Measurements from ENCODE around the gene RAD51B. TPM values are rescaled to one million over a fixed set of nuclear protein-coding genes. Genes with fewer than 3 reads are reported as not detected.

Gene RAD51B
- total RNA-seq, 4 donors from 2014 or later, result 19.6 to 39.7 (median 25.4) TPM

GRCh38 chr14:68373847-68374444 is 554.4 kb downstream of the RAD51B start:
- no peak for DNase-seq (ENCODE audit: low spot score in 2 of 2)
- Histone ChIP-seq H3K27ac (no peak overlapping the region), H3K4me3 (no peak overlapping the region), H3K36me3 (no peaks in the 10 kb centered on the region), H3K27me3 (no peaks in the 10 kb centered on the region), H3K4me1 (peaks cover 52% of the 10 kb centered on the region), H3K9me3 (no peaks in the 10 kb centered on the region)
- 36% methylated on average over 2 of the region's 2 CpGs for WGBS
- TF ChIP-seq POLR2A (IDR thresholded peaks at IDR 0.05) (no peak), EP300 (IDR thresholded peaks at IDR 0.05) (no peak), CTCF (IDR thresholded peaks at IDR 0.05) (no peak), POLR2AphosphoS5 (IDR thresholded peaks at IDR 0.05) (no peak)

- DNase-seq (ENCODE audit: low spot score in 2 of 2), result no peak
- 70% methylated on average over 7 of the region's 7 CpGs for WGBS
- Histone ChIP-seq H3K9me3 (no peaks in the 10 kb centered on the region), H3K4me1 (peaks cover 58% of the 10 kb centered on the region), H3K36me3 (no peaks in the 10 kb centered on the region), H3K27me3 (no peaks in the 10 kb centered on the region), H3K27ac (peak overlapping the region; percentile 46), H3K4me3 (no peak overlapping the region)
- TF ChIP-seq POLR2A (IDR thresholded peaks at IDR 0.05) (no peak), POLR2AphosphoS5 (IDR thresholded peaks at IDR 0.05) (no peak), EP300 (IDR thresholded peaks at IDR 0.05) (no peak), CTCF (IDR thresholded peaks at IDR 0.05) (no peak)
These were observed 555.1 kb downstream of the RAD51B start for GRCh38 chr14:68374682-68375081.

GRCh38 chr14:68375376-68375775 is 555.8 kb downstream of the RAD51B start:
- Histone ChIP-seq H3K27ac (peak overlapping the region; percentile 46), H3K4me1 (peaks cover 59% of the 10 kb centered on the region)
- no peak for DNase-seq (ENCODE audit: low spot score in 2 of 2)

GRCh38 chr14:68376067-68376779 is 556.6 kb downstream of the RAD51B start:
- Histone ChIP-seq H3K4me1 (peaks cover 68% of the 10 kb centered on the region), H3K9me3 (no peaks in the 10 kb centered on the region), H3K27me3 (no peaks in the 10 kb centered on the region), H3K36me3 (no peaks in the 10 kb centered on the region), H3K27ac (peak overlapping the region; percentile 74), H3K4me3 (no peak overlapping the region)
- WGBS, result 61% methylated on average over 2 of the region's 2 CpGs
- no peak for DNase-seq (ENCODE audit: low spot score in 2 of 2)
- no peak for TF ChIP-seq POLR2AphosphoS5 (IDR thresholded peaks at IDR 0.05)
- no peak for TF ChIP-seq CTCF (IDR thresholded peaks at IDR 0.05)
- TF ChIP-seq EP300 (IDR thresholded peaks at IDR 0.05), result no peak
- no peak for TF ChIP-seq POLR2A (IDR thresholded peaks at IDR 0.05)

More at GRCh38 chr14:68375376-68375775, 555.8 kb downstream of the RAD51B start:
- Histone ChIP-seq H3K36me3 (no peaks in the 10 kb centered on the region), H3K9me3 (no peaks in the 10 kb centered on the region), H3K27me3 (no peaks in the 10 kb centered on the region), H3K4me3 (no peak overlapping the region)
- no peak for TF ChIP-seq EP300 (IDR thresholded peaks at IDR 0.05)
- TF ChIP-seq CTCF (IDR thresholded peaks at IDR 0.05), result no peak
- TF ChIP-seq POLR2AphosphoS5 (IDR thresholded peaks at IDR 0.05), result no peak
- TF ChIP-seq POLR2A (IDR thresholded peaks at IDR 0.05), result no peak
- 90% methylated on average over 4 of the region's 4 CpGs for WGBS

- 58% methylated on average over 1 of the region's 1 CpG for whole genome bisulfite sequencing
- no peaks in the 10 kb centered on the region for H3K9me3 ChIP-seq
- TF ChIP-seq POLR2AphosphoS5 (IDR thresholded peaks at IDR 0.05), result no peak
- TF ChIP-seq EP300 (IDR thresholded peaks at IDR 0.05), result no peak
- TF ChIP-seq POLR2A (IDR thresholded peaks at IDR 0.05), result no peak
- no peak for TF ChIP-seq CTCF (IDR thresholded peaks at IDR 0.05)
- H3K27ac ChIP-seq, result peak overlapping the region; percentile 74
- no peak for DNase-seq (ENCODE audit: low spot score in 2 of 2)
- no peaks in the 10 kb centered on the region for H3K36me3 ChIP-seq
- no peak overlapping the region for H3K4me3 ChIP-seq
- H3K27me3 ChIP-seq, result no peaks in the 10 kb centered on the region
- H3K4me1 ChIP-seq, result peaks cover 69% of the 10 kb centered on the region
These were observed 557.4 kb downstream of the RAD51B start for GRCh38 chr14:68377006-68377405.
